NB4 (cell line): ENCODE data around the gene GABBR1.

Experiments used
- CTCF ChIP-seq: IDR thresholded peaks from one replicate; pipeline ENCODE4 v1.5.1; 2012; ENCODE audit warnings: low read depth, low read length
- POLR2A ChIP-seq: IDR thresholded peaks from 2 replicates; pipeline ENCODE4 v1.6.1; 2011; ENCODE audit warnings: mild to moderate bottlenecking; ENCODE audit not compliant: insufficient read length; ENCODE audit errors: extremely low read depth
- TF ChIP-seq, protein P1 (sequence below): IDR thresholded peaks from 2 replicates; pipeline ENCODE4 v1.6.1; 2011; ENCODE audit warnings: low read depth, low read length

DNA sequence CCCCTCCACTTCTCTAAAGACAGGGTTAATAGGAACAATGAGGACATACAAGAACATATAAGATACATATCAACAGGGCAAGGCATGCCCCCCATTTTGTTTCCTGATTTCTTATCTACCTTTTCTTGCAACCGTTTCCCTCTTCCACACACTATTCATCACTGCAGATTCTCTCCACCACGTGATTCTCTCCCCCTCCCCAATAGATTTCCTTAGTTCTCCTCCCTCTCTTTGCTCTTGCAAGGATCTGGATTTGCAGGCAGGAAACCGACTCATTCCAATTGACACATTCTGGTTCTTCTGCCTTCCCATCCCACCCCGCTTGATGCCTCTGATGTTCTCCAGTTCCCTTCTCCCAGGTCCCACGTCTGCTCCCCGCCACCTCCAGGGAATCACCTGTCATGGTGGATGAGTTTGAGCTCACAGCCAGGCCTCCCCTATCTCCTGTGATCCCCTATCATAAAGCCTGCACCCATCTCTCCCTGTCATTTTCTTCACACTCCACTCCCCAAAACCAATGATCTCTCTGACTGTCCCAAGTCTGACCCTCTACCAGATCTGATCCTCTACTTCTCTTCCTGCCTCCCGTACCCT, 7.5 kb downstream of the GABBR1 start:
- TF ChIP-seq CTCF (no peak), POLR2A (no peak)
- TF ChIP-seq, protein P1, sequence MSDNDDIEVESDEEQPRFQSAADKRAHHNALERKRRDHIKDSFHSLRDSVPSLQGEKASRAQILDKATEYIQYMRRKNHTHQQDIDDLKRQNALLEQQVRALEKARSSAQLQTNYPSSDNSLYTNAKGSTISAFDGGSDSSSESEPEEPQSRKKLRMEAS = no peak
